Smooth muscle cell of the brain vasculature (primary cell): ENCODE data around the gene DDIT3.
A peak's percentile ranks its signal among the peaks of the same experiment; 100 is the strongest.
"Not testable (repeated sequence)": the region's sequence is repeated elsewhere in the genome, so short reads cannot be mapped to it uniquely, and the experiment has no call there.

Experiments
- DNase-seq: peaks from one replicate; pipeline ENCODE4 v3.0.0-alpha.2; 2012; ENCODE audit warnings: low read depth, low spot score

The DDIT3 gene

DNA sequence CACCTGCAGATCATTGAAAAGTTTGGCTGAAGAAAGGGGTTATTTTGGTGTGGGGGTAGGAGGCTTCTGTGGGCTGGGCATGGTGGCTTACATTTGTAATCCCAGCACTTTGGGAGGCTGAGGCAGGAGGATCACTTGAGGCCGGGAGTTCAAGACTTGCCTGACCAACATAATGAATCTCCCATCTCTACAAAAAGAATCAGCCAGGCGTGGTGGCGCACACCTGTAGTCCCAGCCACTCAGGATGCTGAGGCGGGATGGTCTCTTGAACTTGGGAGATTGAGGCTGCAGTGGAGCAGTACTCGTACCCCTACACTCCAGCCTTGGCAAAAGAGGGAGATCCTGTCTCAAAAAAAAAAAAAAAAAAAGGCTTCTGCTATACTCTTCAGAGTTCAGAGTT lies 7.0 kb downstream of the DDIT3 start:
- DNase-seq: no peak

DNA sequence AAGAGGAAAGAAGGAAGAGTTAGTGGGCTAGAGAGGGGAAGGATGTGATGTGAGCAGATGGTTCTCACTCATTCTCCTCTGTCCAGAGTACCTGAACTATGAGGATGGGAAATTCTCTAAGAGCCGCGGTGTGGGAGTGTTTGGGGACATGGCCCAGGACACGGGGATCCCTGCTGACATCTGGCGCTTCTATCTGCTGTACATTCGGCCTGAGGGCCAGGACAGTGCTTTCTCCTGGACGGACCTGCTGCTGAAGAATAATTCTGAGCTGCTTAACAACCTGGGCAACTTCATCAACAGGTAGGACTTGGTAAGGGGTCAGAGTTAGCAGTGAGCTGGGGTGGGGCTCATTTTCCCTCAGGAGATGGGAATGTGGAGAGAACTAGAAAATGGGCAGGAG lies 7.6 kb downstream of the DDIT3 start:
- DNase-seq: no peak

DNA sequence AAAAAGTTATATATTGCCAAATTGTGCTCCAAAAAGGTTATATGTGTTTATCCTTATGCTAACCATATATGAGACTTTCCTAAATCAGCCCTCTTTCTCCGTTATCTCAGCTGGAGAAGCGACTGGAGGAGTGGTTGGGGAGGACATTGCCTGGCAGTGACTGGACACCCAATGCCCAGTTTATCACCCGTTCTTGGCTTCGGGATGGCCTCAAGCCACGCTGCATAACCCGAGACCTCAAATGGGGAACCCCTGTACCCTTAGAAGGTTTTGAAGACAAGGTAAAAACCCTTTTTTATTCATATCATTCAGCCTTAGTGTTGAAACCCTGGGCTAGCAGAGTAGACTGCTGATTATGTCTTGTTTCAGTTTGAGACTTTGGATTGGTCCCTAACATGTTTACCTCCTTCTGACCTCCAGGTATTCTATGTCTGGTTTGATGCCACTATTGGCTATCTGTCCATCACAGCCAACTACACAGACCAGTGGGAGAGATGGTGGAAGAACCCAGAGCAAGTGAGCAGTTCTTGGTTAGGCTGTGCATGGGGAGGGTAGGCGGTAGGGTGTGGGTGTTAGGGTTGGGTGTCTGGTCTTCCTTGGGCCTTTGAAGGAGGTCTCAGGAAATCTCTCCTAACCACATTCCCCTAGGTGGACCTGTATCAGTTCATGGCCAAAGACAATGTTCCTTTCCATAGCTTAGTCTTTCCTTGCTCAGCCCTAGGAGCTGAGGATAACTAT lies 8.6 kb downstream of the DDIT3 start:
- DNase-seq: no peak

DNA sequence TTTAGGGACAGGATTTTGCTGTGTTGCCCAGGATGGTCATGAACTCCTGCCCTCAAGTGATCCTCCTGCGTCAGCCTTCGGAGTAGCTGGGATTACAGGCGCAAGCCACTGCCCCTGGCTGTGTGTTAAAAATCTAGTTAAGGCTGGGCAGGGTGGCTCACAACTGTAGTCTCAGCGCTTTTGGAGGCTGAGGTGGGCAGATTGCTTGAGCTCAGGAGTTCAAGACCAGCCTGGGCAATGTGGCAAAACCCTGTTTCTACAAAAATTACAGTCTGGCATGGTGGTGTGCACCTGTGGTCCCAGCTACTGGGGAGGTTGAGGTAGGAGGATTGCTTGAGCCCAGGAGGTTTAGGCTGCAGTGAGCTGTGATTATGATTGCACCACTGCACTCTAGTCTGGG lies 9.2 kb downstream of the DDIT3 start:
- DNase-seq: no peak

DNA sequence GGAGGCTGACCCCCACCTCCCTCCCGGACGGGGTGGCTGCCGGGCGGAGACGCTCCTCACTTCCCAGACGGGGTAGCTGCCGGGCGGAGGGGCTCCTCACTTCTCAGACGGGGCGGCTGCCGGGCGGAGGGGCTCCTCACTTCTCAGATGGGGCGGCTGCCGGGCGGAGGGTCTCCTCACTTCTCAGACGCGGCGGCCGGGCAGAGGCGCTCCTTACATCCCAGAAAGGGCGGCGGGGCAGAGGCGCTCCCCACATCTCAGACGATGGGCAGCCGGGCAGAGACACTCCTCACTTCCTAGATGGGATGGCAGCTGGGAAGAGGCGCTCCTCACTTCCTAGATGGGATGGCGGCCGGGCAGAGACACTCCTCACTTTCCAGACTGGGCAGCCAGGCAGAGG lies 12.5 kb downstream of the DDIT3 start:
- DNase-seq: not testable (repeated sequence)

DNA sequence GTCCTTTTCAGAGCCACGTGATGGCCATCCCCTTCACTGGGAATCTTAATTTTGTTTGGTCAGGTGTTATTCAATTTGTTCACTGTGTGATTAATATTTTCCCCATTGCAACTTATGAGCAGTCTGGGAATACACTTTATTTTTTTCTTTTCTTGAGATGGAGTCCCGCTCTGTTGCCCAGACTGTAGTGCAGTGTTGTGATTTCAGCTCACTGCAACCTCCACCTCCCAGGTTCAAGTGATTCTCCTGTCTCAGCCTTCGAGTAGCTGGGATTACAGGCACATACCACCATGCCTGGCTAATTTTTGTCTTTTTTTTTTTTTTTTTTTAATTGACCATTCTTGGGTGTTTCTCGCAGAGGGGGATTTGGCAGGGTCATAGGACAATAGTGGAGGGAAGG lies 13.8 kb downstream of the DDIT3 start:
- DNase-seq: not testable (repeated sequence)

GRCh38 chr12:57502311-57502969 lies 17.9 kb downstream of the DDIT3 start:
- DNase-seq: not testable (repeated sequence)

DNA sequence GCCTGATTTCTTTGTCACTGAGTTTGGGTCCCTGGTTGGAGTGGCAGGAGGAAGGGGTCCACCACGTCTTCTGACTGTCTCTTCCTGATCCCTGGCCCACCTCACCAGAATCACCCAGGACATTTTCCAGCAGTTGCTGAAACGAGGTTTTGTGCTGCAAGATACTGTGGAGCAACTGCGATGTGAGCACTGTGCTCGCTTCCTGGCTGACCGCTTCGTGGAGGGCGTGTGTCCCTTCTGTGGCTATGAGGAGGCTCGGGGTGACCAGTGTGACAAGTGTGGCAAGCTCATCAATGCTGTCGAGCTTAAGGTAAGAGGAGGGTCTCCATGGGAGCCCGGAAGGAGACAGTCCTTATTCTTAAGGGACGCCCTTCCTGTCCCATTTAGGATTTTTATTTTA lies 20.1 kb downstream of the DDIT3 start:
- DNase-seq: no peak

DNA sequence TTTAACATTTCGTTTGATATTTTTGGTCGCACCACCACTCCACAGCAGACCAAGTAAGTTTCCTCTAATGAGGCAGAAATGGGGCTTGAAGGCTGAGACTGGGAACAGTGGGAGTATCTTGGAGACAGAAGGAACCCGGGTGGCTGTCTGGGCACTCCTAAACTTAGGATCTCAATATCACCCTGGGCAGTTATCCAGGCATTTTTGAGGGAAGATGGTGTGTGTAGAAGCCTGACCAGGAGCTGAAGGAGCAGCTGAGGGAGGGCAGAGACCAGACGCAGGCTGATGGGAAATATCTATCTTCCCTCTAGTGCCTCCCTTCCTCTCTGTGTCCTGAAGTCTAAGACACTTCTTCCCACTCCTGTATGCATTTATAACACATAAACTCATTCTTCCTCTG lies 21.7 kb downstream of the DDIT3 start:
- no peak for DNase-seq

- no peak for DNase-seq
These were observed 22.2 kb downstream of the DDIT3 start for GRCh38 chr12:57498132-57498502.

GRCh38 chr12:57497223-57498131 lies 22.8 kb downstream of the DDIT3 start:
- no peak for DNase-seq

- DNase-seq: no peak
These were observed 23.5 kb downstream of the DDIT3 start for GRCh38 chr12:57496822-57497221.

- not testable (repeated sequence) for DNase-seq
These were observed 25.1 kb downstream of the DDIT3 start for GRCh38 chr12:57495051-57495701.

GRCh38 chr12:57491393-57492280 lies 28.7 kb downstream of the DDIT3 start:
- no peak for DNase-seq

- no peak for DNase-seq
These were observed 30.2 kb downstream of the DDIT3 start for GRCh38 chr12:57490126-57490525.

DNA sequence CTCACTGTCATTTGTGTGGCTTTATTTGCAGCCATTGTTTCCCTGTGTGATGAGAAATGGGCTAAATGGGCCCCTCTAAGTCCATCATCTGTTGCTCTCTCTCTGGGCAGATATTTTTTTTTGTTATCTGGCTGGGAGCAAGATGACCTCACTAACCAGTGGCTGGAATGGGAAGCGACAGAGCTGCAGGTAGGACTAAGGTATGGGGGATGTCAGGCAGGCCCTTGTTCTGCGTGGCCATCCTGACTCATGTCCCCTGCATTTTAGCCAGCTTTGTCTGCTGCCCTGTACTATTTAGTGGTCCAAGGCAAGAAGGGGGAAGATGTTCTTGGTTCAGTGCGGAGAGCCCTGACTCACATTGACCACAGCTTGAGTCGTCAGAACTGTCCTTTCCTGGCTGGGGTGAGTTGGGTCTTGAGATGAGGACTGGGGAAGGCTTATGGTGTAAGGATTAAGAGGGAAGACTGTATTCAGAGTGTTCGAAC lies 31.1 kb downstream of the DDIT3 start:
- DNase-seq: no peak

DNA sequence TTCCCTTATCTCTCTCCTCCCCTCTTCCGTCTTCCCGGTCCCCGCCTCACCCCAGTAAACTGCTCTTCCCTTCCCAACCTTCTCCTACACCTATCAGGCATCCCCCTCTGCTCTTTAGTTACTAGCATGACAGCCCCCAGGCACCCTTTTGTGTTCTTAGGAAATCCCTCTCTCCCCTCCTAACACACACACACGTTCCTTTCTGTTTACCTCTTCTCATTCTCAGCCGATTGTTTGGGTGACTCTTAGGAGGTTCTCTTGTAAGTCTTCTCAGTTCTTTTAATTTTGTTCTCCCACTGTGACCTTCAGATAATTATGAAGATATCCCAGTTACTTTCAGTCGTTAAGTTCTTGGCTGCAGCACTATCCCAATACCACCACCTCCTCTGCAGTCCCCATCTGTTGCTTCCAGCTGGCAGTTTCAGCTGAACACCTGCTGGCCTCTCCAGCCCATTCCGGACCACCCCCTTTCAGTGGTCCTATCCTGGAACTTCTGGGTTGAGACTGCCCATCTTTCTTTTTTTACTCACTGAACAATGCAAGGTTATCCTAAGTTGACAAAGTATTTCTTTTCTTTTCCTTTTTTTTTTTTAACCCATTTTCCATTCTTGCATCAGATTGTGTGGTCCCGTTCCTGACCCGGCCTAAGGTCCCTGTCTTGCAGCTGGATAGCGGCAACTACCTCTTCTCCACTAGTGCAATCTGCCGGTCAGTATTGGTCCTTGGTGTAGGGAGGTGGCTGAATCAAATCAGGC lies 31.7 kb downstream of the DDIT3 start:
- no peak for DNase-seq

DNA sequence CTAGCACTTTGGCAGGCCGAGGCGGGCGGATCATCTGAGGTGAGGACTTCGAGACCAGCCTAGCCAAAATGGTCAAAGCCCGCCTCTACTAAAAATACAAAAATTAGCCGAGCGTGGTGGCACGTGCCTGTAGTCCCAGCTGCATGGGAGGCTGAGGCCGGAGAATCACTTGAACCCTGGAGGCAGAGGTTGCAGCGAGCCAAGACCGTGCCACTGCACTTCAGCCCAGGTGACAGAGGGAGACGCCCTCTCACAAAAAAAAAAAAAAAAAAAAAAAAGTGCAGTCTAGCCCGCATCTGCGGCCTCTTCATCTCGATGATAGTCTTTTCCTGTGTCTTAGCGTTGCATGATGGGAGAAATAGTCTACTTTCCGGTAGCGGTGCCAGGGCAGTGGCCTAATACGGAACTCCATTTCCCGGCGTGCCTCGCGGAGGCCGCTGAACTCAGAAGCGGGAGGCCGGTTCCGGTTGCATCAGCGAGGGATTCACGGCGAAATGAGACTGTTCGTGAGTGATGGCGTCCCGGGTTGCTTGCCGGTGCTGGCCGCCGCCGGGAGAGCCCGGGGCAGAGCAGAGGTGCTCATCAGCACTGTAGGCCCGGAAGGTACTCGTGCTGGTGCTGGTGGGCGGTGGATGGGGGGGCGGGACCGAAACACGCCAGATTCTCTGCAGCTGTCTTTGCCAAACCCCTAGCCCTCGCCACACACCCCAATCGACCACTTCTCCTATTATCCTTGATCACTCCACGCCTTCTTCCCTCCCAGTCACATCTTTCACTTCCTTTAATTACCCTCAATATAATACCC lies 32.5 kb downstream of the DDIT3 start, which contains the start of gene MARS1:
Gene MARS1, plus strand, starts transcription at position 472 of the 805 bp plus-strand sequence. Its CDS starts 23 bp downstream, at position 495.
- peak; percentile 84 for DNase-seq

GRCh38 chr12:57487055-57487596 lies 33.2 kb downstream of the DDIT3 start:
- DNase-seq: no peak
